Measurements from ENCODE around the gene ZNRF3. TPM values are rescaled to one million over a fixed set of nuclear protein-coding genes. Genes with fewer than 3 reads are reported as not detected.
"Not testable (repeated sequence)": the region's sequence is repeated elsewhere in the genome, so short reads cannot be mapped to it uniquely, and the experiment has no call there.

Gene ZNRF3
- total and polyA plus RNA-seq, 2 experiments from 2014 or later: 0.56 to 3.9 TPM

DNA sequence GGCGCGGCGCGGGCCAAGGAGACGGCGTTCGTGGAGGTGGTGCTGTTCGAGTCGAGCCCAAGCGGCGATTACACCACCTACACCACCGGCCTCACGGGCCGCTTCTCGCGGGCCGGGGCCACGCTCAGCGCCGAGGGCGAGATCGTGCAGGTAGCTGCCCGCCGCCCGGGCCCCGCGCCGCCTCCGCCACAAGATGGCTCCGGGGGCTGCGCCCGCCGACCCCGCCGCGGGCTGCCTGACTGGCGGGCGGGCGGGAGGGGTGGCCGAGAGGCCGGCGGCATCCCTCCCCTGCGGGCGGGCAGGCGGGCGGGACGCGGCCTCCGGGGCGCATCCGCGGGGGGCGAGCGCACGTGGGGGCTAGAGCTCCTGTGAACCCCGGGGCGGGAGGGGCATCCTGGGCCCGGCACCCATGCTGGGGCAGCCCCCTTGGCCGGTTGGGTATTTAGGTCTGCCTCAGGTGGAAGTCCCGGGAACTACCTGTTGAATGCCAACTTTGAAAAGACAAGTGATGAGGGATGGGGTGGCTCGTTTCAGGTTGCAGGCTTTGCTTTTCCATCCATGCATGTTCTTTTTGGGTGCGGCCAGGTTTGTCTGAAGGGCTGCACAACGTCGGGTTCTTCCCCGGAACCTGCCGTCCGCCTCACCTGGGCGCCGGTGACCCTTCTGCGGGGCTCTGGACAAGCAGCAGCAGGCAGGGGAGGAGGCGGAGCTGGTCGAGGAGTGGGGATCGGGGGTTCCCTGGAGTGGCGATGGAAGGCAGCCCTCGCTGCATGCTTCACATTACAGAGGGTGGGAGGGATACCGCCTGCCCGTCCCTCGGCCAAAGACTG lies 760 bp downstream of the ZNRF3 start:
- Histone ChIP-seq H3K79me2 (ENCODE audit: insufficient read depth) (peaks cover 26% of the 10 kb centered on the region), H3K27me3 (replicated peaks; ENCODE audit: insufficient read depth) (no peaks in the 10 kb centered on the region), H4K20me1 (ENCODE audit: insufficient read depth) (peaks cover 4% of the 10 kb centered on the region; the same call in 1 of the 2 replicates), H3K27ac (no peak overlapping the region), H3K9me3 (ENCODE audit: low read depth) (no peaks in the 10 kb centered on the region), H3K9ac (peak overlapping the region; percentile 62), H3K36me3 (ENCODE audit: low read depth) (no peaks in the 10 kb centered on the region), H3K4me3 (peak overlapping the region; percentile 68), H3K4me1 (ENCODE audit: insufficient read depth) (peaks cover 9% of the 10 kb centered on the region; the same call in 1 of the 2 replicates), H2AFZ (peak overlapping the region; percentile 38; the same call in 1 of the 2 replicates), H3K4me2 (ENCODE audit: unreplicated experiment) (peak overlapping the region; percentile 75), H3F3A (ENCODE audit: insufficient read depth) (peaks cover 5% of the 10 kb centered on the region; the same call in 1 of the 2 replicates), H3K9me2 (ENCODE audit: insufficient read depth) (no peaks in the 10 kb centered on the region)
- peak; percentile 77 for DNase-seq
- TF ChIP-seq EZH2phosphoT487 (IDR thresholded peaks at IDR 0.05; ENCODE audit: insufficient read depth, low read depth) (no peak), EZH2 (IDR thresholded peaks at IDR 0.05; ENCODE audit: insufficient read depth, poor library complexity, severe bottlenecking) (no peak)
- in situ Hi-C loops (cut with MboI): no loop called here
- WGBS, 2 experiments (ENCODE audit: low coverage in 1 of 2, low lambda C conversion rate in 2 of 2, missing lambda C conversion rate in 2 of 2): 5 to 6% methylated on average over 40 to 54 of the region's 78 CpGs

DNA sequence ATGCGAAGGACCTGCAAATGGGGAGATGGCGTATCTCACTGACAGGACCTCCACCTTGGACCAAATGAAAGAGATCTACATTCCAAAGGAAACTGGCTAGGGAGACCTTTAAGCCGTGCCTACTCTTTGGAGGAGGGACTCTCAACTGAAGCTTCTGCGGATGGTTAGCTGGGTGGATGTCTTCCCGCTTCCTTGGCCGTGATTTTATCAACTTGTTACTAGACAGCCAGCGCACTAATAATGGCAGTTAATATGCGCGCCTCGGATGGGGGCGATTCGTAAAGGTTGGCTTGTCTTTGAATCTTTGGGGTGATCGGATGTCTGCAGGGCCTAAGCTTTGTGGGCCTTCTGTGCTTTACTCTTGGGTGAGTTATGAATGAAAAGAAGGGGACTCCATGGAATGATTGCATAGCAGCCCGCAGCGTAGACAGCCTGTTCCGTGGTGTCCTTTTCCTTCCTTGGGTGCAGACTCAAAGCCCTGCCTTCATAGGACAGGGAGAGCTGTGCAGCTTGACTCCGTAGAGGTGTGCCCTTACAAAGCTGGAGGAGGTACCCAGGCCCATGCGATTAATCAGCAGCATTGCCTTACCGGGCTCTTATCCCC lies 1.5 kb downstream of the ZNRF3 start:
- Histone ChIP-seq H3K9me2 (ENCODE audit: insufficient read depth) (no peaks in the 10 kb centered on the region), H3K4me1 (ENCODE audit: insufficient read depth) (peaks cover 9% of the 10 kb centered on the region; the same call in 1 of the 2 replicates), H2AFZ (0 out of 2 replicates have a peak overlapping the region, but pooled peaks have one; percentile 38), H3K27ac (no peak overlapping the region), H3K79me2 (ENCODE audit: insufficient read depth) (peaks cover 33% of the 10 kb centered on the region), H3F3A (ENCODE audit: insufficient read depth) (peaks cover 5% of the 10 kb centered on the region; the same call in 1 of the 2 replicates), H3K4me3 (peak overlapping the region; percentile 68), H3K36me3 (ENCODE audit: low read depth) (no peaks in the 10 kb centered on the region), H3K9ac (peak overlapping the region; percentile 62; the same call in 1 of the 2 replicates), H3K4me2 (ENCODE audit: unreplicated experiment) (peak overlapping the region; percentile 75), H3K27me3 (replicated peaks; ENCODE audit: insufficient read depth) (no peaks in the 10 kb centered on the region), H4K20me1 (ENCODE audit: insufficient read depth) (peaks cover 4% of the 10 kb centered on the region; the same call in 1 of the 2 replicates), H3K9me3 (ENCODE audit: low read depth) (no peaks in the 10 kb centered on the region)
- WGBS, 2 experiments (ENCODE audit: low coverage in 1 of 2, low lambda C conversion rate in 2 of 2, missing lambda C conversion rate in 2 of 2): 75 to 76% methylated on average over 19 of the region's 19 CpGs
- no peak for DNase-seq
- in situ Hi-C loops (cut with MboI): no loop called here
- TF ChIP-seq EZH2 (IDR thresholded peaks at IDR 0.05; ENCODE audit: insufficient read depth, poor library complexity, severe bottlenecking) (no peak), EZH2phosphoT487 (IDR thresholded peaks at IDR 0.05; ENCODE audit: insufficient read depth, low read depth) (no peak)

- WGBS, 2 experiments (ENCODE audit: low coverage in 1 of 2, low lambda C conversion rate in 2 of 2, missing lambda C conversion rate in 2 of 2): 98 to 100% methylated on average over 3 of the region's 3 CpGs
- H3K4me3 ChIP-seq: no peak overlapping the region
Observed at GRCh38 chr22:28885939-28886338, 2.6 kb downstream of the ZNRF3 start.

DNA sequence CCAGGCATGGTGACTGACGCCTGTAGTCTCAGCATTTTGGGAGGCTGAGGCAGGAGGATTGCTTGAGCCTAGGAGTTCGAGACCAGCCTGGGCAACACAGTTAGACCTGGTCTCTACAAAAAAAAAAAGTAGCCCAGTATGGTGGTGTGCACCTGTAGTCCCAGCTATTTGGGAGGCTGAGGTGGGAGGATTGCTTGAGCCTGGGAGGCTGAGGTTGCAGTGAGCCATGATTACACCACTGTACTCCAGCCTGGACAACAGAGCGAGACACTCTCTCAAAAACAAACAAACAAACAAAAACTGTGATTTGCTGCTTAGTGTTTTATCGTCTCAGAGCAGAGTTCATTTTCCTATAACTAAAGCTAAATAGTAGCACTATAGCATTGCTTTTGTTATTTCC lies 3.3 kb downstream of the ZNRF3 start:
- DNase-seq; H3K4me3 ChIP-seq; H3K4me2 ChIP-seq (ENCODE audit: unreplicated experiment); H4K20me1 ChIP-seq (ENCODE audit: insufficient read depth); H3K27me3 ChIP-seq (replicated peaks; ENCODE audit: insufficient read depth); H3F3A ChIP-seq (ENCODE audit: insufficient read depth); in situ Hi-C loops (cut with MboI); H3K9ac ChIP-seq; H3K36me3 ChIP-seq (ENCODE audit: low read depth); H3K4me1 ChIP-seq (ENCODE audit: insufficient read depth); H3K27ac ChIP-seq; H2AFZ ChIP-seq; H3K9me3 ChIP-seq (ENCODE audit: low read depth); H3K9me2 ChIP-seq (ENCODE audit: insufficient read depth): not testable (repeated sequence)
- H3K79me2 ChIP-seq (ENCODE audit: insufficient read depth): peaks cover 33% of the 10 kb centered on the region
- WGBS, 2 experiments (ENCODE audit: low coverage in 1 of 2, low lambda C conversion rate in 2 of 2, missing lambda C conversion rate in 2 of 2): 95 to 99% methylated on average over 4 of the region's 4 CpGs

More at GRCh38 chr22:28885939-28886338, 2.6 kb downstream of the ZNRF3 start:
- in situ Hi-C loops (cut with MboI): no loop called here
- DNase-seq: no peak
- no peak for TF ChIP-seq EZH2phosphoT487 (IDR thresholded peaks at IDR 0.05; ENCODE audit: insufficient read depth, low read depth)
- Histone ChIP-seq H3F3A (ENCODE audit: insufficient read depth) (peaks cover 5% of the 10 kb centered on the region; the same call in 1 of the 2 replicates), H3K27me3 (replicated peaks; ENCODE audit: insufficient read depth) (no peaks in the 10 kb centered on the region), H3K4me1 (ENCODE audit: insufficient read depth) (peaks cover 9% of the 10 kb centered on the region; the same call in 1 of the 2 replicates), H3K79me2 (ENCODE audit: insufficient read depth) (peaks cover 33% of the 10 kb centered on the region), H2AFZ (no peak overlapping the region), H3K9me3 (ENCODE audit: low read depth) (no peaks in the 10 kb centered on the region), H3K4me2 (ENCODE audit: unreplicated experiment) (no peak overlapping the region), H3K36me3 (ENCODE audit: low read depth) (no peaks in the 10 kb centered on the region), H4K20me1 (ENCODE audit: insufficient read depth) (peaks cover 4% of the 10 kb centered on the region; the same call in 1 of the 2 replicates), H3K9ac (no peak overlapping the region), H3K27ac (no peak overlapping the region), H3K9me2 (ENCODE audit: insufficient read depth) (no peaks in the 10 kb centered on the region)
